Dedifferentiated amniotic fluid mesenchymal stem cell (primary cell): Measurements from ENCODE around the gene BTG4.
A peak's percentile ranks its signal among the peaks of the same experiment; 100 is the strongest.

Experiments
- DNase-seq: peaks from one replicate; pipeline ENCODE4 v3.0.0-alpha.2; 2016; ENCODE audit errors: extremely low spot score

BTG4 gene

DNA sequence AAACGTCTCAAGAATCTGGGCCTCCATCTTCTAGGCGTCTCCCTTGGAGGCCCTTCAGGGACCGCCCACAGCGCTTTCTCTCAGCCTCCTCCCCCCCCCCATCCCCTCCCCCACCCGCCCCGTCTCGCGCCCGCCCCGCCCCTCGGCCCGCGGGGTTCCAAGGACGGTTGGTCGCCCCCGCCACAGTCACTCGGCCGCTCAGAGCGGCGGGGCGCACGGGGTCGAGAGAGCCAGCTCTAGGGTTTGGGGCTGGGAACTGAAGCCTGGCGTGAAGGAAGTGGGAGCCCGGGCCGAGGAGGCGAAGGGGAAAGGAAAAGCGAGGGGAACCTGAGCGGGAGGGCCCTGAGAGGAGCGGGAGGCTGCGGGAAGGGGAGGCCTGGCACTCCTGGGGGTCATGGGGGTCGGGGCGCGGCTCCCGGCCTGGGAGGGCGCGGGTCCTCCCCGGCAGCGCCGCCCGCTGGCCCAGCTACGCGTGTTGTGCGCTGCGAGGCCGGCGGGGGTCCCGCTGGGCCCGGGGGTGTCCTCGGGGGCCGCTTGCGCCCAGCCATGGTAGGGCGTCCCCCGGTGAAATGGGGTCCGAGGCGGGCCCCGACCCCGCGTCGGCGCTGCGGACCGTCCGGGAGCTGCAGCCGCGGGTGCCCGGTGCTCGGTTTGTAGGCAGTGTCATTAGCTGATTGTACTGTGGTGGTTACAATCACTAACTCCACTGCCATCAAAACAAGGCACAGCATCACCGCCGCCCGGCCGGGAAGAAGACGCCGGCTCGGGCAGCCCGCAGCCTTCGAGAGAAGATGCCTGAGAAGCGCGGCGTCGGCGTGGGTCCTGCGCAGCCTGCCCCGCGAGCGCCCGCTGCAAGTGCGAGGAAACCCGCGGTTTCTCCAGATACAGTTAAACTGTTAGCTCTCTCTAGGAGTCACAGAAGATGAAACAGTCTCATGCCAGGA, at the start of gene BTG4:
BTG4 (minus strand) TSS at position 91 of the 944 bp plus-strand sequence. CDS start 13,610 bp downstream, outside the sequence.
- DNase-seq: no peak

DNA sequence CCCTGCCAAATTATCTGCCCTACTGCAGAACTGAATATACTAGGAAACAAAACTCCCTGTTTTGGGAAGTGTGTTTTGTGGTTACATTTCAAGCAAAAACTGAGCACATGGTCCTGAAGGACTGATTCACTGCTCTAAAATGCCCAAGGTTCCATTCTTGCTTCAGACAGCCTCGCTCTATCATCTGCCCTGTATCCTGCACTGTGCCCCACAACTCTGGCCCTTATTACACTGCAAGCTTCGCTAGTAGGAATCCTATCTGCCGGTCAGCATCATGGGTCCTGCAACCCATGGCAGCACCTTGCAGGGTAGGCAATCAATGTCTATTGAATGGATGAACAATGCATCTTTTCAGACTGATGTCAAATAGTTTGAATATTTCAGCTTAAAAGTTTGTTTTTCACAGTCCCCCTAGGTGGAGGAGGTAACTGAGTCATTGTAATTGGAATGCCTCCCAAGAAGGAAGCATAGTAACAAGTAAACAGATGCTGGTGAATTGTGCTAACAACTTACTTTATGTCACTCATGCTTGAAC, 49.7 kb upstream of the BTG4 start:
- DNase-seq: peak; percentile 65

DNA sequence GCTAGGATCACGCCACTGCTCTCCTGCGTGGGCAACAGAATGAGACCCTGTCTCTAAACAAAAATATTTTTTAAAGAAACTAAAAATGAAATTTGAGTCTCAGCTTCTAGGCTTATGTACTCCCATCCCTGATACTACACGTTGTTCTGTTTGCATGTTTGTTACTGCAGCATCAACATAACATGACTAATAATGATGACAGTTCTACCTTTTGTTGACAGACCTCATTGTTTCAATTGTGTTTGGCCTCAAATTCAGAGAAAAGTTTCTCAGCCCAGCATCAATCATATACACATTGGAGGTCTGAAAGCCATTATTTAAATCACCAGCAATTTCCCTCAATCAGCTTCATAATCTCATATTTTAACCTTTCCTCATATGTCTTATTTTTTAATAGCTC, 49.1 kb upstream of the BTG4 start:
- DNase-seq: no peak

DNA sequence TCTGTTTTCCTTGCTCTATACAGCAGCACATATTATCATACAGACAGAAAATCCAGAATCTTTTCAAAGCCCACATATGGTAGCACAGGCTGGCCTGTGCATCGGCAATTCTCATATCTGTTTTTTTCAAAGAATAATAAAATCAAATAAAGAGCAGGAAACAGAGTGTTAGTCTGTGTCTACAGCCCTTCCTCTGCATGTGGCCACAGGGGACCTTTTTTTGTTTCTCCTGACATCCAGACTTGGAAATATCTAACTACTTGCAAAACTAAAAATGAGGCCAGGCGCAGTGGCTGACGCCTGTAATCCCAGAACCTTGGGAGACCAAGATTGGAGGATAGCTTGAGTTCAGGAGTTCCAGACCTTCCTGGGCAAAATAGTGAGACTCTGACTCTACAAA, 48.6 kb upstream of the BTG4 start:
- no peak for DNase-seq

DNA sequence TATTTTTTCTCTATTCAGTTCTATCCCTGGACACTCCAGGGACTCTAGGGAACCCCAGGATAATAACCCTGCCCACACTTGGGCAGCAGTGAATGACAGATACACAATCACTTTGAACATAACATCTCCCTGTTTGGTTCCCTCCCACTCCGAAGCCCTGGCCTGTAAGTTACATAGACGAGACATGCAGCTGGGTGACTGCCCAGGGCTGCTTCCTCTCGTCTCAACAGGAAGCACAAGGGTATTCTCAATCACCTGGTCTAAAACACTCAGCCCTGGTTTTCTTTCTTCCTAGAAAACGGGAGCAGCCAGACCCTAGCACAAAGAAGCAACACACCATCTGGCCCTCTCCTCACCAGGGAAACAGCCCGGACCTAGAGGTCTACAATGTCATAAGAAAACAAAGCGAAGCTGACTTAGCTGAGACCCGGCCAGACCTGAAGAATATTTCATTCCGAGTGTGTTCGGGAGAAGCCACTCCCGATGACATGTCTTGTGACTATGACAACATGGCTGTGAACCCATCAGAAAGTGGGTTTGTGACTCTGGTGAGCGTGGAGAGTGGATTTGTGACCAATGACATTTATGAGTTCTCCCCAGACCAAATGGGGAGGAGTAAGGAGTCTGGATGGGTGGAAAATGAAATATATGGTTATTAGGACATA, 47.7 kb upstream of the BTG4 start:
- no peak for DNase-seq

DNA sequence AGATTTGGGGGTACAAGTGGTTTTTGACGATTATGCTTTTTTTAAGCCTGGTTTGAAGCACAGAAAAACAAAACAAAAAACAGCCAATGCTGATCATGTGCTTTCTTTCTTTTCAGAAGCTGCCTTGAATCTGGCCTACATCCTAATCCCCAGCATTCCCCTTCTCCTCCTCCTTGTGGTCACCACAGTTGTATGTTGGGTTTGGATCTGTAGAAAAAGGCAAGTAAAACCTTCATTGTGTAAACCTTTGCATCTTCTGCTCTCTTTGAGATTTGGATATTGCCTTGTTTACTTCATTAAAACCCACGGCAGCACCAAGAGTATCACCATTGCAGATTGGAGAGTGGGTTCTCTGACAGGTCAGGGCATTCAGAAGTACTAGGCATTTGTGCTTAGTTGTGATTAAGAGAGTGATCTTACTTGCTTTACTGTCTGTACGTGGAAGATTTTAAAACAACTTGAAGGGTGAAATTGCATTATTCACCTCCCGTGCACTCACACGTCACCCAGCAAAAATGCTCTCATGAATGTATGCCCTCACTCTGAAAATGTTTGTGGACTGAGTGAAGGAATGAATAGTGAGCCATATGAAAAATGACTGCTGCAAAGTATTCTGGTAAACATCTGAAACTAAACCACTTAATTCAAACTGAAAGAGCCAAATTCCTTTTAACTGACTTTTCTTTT, 45.4 kb upstream of the BTG4 start:
- peak; percentile 99 for DNase-seq

DNA sequence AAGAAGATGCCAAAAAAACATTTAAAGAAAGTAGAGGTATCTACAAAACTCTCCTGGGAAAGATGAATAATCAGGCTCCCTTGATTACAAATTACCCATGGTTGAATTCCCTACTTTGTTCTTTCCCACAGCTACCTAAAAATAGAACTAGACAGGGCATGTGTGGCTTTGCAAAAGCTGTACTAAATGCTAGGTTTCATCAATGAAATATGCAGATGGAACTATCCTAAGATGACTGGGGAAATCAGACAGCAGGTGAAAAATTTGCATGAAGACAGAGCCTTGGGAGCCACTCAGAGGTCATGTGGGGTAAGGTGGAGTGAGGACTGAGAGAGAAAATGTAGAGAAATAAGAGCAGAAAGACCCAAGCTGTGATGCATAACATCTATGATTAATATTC, 43.1 kb upstream of the BTG4 start:
- no peak for DNase-seq

DNA sequence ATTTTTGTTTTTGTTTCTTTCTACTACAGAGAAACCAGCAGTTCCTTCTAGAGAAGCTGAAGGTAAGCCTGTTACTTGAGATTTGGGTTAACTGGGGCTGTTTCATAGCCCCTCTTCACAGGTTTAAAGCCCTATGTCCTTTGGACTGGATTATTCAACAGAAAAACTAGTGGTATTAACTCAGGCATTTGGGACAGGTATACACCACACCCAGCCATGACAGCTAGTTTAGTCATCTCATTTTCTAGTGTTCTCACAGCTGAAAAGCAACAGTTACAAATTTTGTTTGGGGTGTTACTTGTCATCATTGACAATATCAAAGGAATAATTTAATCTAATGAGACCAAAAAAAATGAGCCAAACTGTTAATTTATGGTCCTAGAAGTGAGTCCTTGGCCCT, 42.3 kb upstream of the BTG4 start:
- DNase-seq: no peak

DNA sequence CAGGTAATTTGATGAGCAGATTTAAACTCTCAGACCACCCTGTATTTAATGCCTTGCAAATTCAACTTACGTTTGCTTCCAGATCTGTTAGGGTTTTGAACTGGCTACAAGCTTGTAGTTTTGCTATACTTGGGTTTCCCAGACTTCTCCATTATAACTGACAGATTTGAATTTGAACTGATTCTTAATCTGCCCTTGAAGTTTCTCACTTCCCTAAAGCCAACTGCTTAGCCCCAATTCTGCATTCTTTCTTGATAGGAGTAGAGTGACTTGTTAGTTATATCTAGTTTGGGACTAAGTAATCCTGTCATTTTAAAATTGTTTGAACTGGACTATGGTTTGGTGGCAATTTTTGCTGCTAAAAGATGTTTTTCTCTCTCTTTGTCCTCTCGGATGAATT, 38.1 kb upstream of the BTG4 start:
- no peak for DNase-seq

DNA sequence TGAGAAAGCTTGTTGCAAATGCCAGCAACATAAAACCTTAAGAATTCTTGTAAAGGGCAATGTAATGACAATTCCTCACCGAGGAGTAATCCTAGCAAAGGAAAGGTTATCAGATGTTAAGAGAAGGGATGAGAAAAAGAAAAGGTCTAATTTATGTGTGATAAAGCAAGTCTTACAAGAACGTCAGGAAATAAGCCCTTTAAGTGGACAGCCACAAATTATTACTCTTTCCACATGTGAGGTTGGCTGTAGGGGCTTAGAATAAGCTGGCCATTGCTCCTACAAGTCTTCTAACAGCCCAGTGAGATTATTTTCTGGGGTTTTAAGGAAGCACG, 37.6 kb upstream of the BTG4 start:
- no peak for DNase-seq

DNA sequence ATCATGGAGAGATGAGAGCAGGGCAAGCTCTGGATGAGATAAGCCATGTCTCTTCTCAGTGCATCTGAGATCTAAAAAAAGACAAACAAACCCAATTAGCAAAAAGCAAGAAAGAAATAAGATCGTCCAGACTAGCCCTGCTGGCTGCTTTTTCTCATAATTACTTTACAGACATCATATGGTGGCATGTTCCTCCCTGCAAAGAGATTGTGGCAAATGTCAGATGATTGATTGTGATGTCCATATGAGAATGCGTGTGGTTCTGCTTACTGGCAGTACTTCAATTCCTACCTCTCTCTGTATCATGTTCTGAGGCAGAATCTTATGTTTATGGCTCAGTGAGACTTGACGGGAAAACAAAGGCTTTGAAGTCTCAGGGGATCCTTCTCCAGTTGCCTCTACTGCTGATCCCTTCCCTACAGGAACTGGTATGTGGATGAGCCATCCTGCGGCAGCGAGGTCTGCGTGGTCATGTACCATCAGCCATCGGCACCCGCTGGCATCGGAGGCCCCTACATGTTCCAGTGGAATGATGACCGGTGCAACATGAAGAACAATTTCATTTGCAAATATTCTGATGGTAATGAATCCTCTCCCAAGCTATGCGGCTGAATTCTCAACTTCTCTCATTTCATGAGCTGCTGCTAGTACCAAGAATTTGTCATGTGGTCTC, 37.1 kb upstream of the BTG4 start:
- no peak for DNase-seq

DNA sequence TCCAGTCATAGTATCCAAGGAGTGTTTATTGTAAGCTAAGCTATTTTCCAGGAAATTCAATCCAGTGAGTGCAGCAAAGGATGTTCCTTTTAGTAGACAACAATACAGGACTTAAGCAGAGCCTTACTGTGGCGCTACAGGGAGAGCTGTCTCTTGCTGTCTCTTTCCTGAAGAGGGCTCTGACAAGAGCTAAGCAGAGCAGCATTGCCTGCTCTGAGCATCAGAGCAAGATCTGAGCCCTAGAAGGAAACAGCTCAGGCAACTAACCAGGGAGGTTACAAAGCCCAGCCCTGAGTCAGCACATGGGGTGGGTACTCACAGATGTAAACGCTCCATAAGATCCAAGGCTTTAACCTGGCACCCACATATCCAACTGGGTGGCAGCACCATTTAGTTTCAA, 36.3 kb upstream of the BTG4 start:
- no peak for DNase-seq

DNA sequence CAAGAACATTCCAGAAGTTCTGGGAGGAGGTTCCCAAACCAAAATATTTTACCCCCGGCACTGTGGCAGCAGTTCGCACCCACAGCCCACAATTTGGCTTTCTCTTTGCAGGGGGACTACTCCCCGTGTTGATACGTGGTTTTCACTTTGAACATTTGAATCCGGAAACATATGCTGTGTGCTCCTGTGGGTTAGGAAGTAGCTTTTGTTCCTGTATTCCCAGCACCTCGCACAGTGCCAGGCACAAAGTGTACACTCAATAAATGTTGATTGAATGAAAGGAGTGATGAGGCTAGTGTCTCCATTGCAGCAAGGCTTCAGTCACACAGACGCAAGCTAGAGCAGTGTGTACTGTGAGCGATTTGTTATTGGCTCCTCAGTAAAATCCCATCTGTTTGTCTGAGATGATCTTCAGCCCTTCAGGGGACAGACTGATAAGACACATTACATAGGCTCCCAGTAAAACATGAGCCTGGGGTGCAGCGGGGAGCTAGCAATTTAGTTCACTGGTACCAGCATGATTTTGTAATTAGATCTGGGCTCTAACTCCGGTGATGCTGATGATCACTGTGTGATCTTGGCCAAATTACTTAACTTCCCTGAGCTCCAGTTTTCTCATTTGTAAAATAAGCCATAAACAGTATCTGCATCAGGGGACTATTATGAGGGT, 30.6 kb upstream of the BTG4 start:
- no peak for DNase-seq

DNA sequence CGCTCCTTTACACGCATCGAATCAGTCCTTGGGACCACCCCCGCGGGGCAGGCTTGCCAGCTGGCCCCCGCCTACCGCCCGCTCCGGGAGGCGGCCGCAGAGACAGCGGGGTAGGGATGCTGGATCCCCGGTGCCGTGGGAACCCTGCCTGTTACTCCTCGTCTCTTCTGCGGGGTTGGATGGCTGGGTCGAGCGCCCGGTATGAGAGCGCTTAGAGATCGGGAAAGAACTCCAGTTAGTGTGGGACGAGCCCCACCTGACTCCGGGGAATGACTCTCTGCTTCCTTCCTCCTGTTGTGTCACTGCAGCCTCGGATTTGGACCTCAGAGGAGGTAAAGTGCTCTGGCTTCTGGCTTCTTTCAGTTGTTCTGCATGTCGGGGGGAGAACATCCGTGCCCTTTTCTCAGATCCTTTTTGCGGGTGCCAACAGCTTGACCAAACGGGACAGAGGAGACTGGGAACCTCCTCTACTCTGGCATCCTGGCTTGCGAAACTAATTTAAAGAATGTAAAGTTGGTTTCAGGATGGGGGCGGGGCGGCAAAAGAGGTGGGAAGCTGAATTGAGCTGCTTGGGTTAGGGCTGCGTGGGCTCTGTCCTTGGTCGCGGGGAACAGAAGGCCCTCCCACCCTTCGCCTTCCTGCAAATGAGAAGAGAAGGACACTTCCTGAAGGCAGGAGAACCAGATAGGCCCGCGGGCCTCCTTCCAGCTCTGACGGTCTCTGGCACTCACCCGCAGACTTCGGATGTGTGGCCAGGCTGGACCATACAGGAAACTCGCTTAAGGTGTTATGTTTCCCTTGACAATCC, 29.3 kb upstream of the BTG4 start:
- DNase-seq: peak; percentile 81

DNA sequence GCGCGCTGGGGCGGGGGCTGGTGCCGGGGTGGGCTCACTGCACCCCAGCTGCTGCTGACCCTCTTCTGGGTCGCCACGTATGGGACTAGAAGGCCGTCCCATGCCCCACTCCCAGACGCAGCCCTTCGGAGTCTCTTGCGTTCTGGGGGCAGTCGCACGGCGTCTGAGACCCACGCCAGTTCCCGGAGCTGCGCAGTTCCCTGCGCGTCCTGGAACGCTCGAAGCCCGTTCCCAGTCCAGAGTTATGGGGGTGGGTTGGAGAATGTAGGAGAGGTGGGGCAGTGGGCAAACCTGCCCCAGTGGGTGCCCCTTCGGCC, 28.7 kb upstream of the BTG4 start:
- no peak for DNase-seq

DNA sequence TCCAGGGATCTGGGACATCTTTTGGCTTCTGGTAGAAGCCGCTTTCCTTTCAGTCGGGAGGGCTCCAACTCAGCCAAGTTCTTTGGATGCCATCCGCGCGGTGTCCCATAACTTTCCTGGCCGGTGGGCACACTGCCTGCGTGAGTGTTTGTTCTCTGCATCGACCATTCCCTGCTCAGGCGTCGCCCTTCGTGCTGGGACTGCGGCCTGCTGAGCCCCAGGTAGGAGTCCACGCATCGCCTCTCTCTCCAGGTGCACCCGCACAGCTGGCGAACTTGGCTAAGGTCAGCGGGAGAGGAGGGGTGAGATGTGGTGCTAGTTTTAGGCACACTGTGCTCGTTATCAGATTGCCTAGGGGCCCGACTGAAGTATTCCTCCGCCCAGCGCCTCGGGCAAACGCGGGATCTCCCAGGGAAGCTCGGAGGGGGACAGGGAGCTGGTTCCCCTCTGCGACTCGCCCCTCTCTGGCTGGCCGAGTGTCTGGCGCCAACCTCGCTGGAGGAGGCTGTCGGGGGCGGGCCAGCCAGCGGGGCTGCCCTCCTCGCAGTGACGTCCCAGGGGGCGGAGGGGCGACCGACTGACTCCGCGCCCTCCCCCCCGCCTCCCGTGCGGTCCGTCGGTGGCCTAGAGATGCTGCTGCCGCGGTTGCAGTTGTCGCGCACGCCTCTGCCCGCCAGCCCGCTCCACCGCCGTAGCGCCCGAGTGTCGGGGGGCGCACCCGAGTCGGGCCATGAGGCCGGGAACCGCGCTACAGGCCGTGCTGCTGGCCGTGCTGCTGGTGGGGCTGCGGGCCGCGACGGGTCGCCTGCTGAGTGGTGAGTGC, 28.1 kb upstream of the BTG4 start, which contains the start of gene LAYN:
LAYN (plus strand) TSS at position 607 of the 823 bp plus-strand sequence; CDS start at position 731, 124 bp downstream.
- DNase-seq: no peak

DNA sequence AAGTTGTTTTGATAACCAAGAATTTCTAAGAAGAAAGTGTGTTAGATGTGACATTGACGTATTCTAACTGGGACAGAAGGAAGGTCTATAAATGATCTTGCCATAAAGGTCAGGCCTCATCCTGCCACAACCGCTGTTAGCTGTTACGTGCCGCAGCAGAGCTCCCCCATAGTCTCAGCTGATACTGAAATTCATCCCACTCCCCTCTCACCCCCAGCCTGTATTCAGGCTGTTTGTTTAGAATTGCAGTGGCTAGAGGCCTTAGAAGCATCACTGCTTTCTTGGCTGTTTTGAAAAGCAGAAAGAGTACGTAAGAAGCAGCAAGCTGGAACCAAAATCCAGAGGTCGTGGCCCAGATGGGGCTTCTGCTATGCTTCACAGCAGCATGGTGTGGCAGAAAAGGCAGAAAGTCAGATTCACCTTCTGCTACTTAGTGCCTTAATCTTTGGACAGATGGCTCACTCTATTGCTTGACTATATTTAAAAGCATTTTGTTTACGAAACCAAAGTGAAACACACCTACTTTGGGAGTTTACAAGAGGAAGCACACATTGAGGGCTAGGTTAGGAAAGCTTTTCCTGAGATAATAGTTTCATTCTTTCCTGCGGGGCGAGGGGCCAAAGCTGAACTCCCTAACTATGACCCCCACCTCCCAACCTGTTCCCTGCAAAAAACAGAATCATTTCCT, 27.4 kb upstream of the BTG4 start:
- no peak for DNase-seq

DNA sequence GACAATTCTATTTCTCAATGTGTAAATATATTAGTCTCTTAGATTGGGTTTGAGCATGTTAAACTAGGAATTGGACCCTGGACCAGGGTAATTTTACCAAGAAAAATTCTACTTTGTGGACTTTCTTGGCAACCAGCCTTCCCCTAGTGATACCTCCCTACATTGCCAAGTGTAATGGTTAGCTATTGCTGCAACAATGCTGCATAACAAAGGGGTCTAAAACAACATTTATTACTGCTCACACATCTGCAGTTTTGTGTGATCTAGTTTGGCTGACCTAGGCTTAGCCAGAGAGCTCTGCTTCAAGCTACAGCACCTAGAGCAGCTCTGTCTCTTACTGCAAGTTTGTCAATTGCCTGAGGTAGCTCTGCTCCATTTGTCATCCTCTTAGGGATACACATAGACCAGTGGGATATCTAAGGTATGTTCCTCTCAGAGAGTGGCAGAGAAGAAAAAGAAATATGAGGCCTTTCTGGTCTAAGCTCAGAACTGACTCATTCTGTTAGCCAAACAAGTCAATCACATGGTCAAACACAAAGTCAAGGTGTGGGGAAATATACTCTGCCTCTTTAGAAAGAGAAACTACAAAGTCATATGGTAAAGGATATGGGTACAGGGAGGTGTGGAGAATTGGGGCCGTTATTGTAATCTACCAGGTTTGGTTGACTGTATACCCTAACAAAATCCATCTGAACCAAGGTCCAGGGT, 26.4 kb upstream of the BTG4 start:
- no peak for DNase-seq
